RWPE1 (cell line): ENCODE measurements around the gene SRPK1.

Experiments used
- CTCF ChIA-PET: fragments of 350-600 bp; sonication (Branson Sonifier 250); formaldehyde crosslinking; extraction: SDS; loops from one replicate; lab custom pipeline; 2021; lab: Yijun Ruan, JAX
- POLR2A ChIA-PET: fragments of 400-600 bp; formaldehyde crosslinking; extraction: SDS; loops from one replicate; lab custom pipeline; 2020; ENCODE audit warnings: antibody characterized with exemption; ENCODE audit not compliant: low non-redundant PET; lab: Yijun Ruan, JAX
- DNase-seq: peaks from one replicate; pipeline ENCODE4 v3.0.0; 2012; ENCODE audit warnings: low spot score
- H3K27ac ChIP-seq: fragments of 450-650 bp; 2 replicates; pipeline ENCODE4 v1.5.1; 2017
- CTCF ChIP-seq: fragments of 450-650 bp; conservative IDR thresholded peaks from 2 replicates; pipeline ENCODE4 v1.5.1; 2017; ENCODE audit warnings: low read depth, mild to moderate bottlenecking

The SRPK1 gene

GRCh38 chr6:35920793-35921732, at the start of gene SRPK1:
SRPK1 (minus strand) TSS chr6:35921098; CDS start chr6:35921056, 42 bp downstream.
- peak; percentile 90 for DNase-seq
- H3K27ac ChIP-seq = peak within 1 kb of the TSS; percentile 86
- no peak for TF ChIP-seq CTCF
- ChIA-PET POLR2A (no interaction called here), CTCF (interaction anchor here (0.7 kb wide), 1 partner anchor 167 kb away, joined by 3 read pairs; no protein-coding TSS in a partner anchor)

- DNase-seq = peak; percentile 57
- POLR2A ChIA-PET = no interaction called here
- H3K27ac ChIP-seq = no peak overlapping the region
- CTCF ChIA-PET = no interaction called here
- no peak for TF ChIP-seq CTCF
Measured at GRCh38 chr6:35970181-35970580, 49.3 kb upstream of the SRPK1 start.

GRCh38 chr6:35969646-35970045, 48.7 kb upstream of the SRPK1 start:
- ChIA-PET CTCF (interaction anchor here (0.6 kb wide), 1 partner anchor 36 kb away, joined by 3 read pairs; no protein-coding TSS in a partner anchor), POLR2A (no interaction called here)
- no peak overlapping the region for H3K27ac ChIP-seq

GRCh38 chr6:35968821-35969220, 47.9 kb upstream of the SRPK1 start:
- H3K27ac ChIP-seq = no peak overlapping the region
- TF ChIP-seq CTCF = no peak
- ChIA-PET CTCF (no interaction called here), POLR2A (no interaction called here)
- no peak for DNase-seq

More at GRCh38 chr6:35969646-35970045, 48.7 kb upstream of the SRPK1 start:
- no peak for TF ChIP-seq CTCF
- no peak for DNase-seq

GRCh38 chr6:35967076-35967774, 46.3 kb upstream of the SRPK1 start:
- DNase-seq = no peak
- CTCF ChIA-PET = no interaction called here
- no peak overlapping the region for H3K27ac ChIP-seq
- POLR2A ChIA-PET = no interaction called here
- no peak for TF ChIP-seq CTCF

- CTCF ChIA-PET = no interaction called here
- no peak overlapping the region for H3K27ac ChIP-seq
- DNase-seq = no peak
- no peak for TF ChIP-seq CTCF
- POLR2A ChIA-PET = no interaction called here
Measured at GRCh38 chr6:35962779-35963560, 42.1 kb upstream of the SRPK1 start.
